Esophagus muscularis mucosa (tissue), 4 donors: ENCODE data around the gene MARK2. TPM values are rescaled to one million over a fixed set of nuclear protein-coding genes. Genes with fewer than 3 reads are reported as not detected.

Experiments used
- DNase-seq: peaks from one replicate; pipeline ENCODE4 v3.0.0-alpha.2; 2017; ENCODE audit errors: extremely low spot score
- H3K27ac ChIP-seq, 4 donors: fragments of 200-600 bp; sonication (generic); replicated peaks in 1 of 4; 1 replicate in 3 of 4; 2 replicates in 1 of 4; pipeline ENCODE4 v1.5.1; 2016 to 2019; ENCODE audit warnings: mild to moderate bottlenecking in 1 of 4
- H3K27me3 ChIP-seq, 4 donors: fragments of 200-600 bp; sonication (generic); one replicate each; pipeline versions ENCODE4 v1.5.1 to v1.6.0; 2016 to 2019
- H3K36me3 ChIP-seq, 4 donors: fragments of 200-600 bp; sonication (generic); one replicate each; pipeline ENCODE4 v1.5.1; 2016 to 2019
- H3K4me1 ChIP-seq, 4 donors: fragments of 200-600 bp; sonication (generic); one replicate each; pipeline ENCODE4 v1.5.1; 2016 to 2019
- H3K4me3 ChIP-seq, 4 donors: fragments of 200-600 bp; sonication (generic); 1 replicate in 2 of 4; 2 replicates in 2 of 4; pipeline ENCODE4 v1.5.1; 2016 to 2019; ENCODE audit warnings: mild to moderate bottlenecking in 4 of 4, moderate library complexity in 1 of 4
- H3K9me3 ChIP-seq, 4 donors: fragments of 200-600 bp; sonication (generic); 1 replicate in 3 of 4; 2 replicates in 1 of 4; pipeline ENCODE4 v1.5.1; 2016 to 2019
- CTCF ChIP-seq, 3 experiments: fragments of 200-600 bp in 2 of 3; fragments of 450-650 bp in 1 of 3; sonication (generic) in 2 of 3; IDR thresholded peaks; one replicate each; pipeline ENCODE4 v1.5.1; 2017 to 2019; ENCODE audit warnings: antibody characterized with exemption in 3 of 3, mild to moderate bottlenecking in 2 of 3, moderate library complexity in 1 of 3
- EP300 ChIP-seq: sonication (generic); formaldehyde crosslinking; IDR thresholded peaks from one replicate; pipeline ENCODE4 v1.6.1; 2017; ENCODE audit warnings: antibody characterized with exemption
- POLR2A ChIP-seq: fragments of 450-650 bp; IDR thresholded peaks from one replicate; pipeline ENCODE4 v1.6.1; 2017; ENCODE audit warnings: antibody characterized with exemption, moderate library complexity, mild to moderate bottlenecking, low read depth
- POLR2AphosphoS5 ChIP-seq, 2 donors: sonication (generic); formaldehyde crosslinking; IDR thresholded peaks; one replicate each; pipeline ENCODE4 v1.6.1; 2017; ENCODE audit warnings: antibody characterized with exemption in 2 of 2
- WGBS: methylation state at CpG from one replicate; pipeline ENCODE4 v1.1.5; 2018; 5-methylcytosine and 5-hydroxymethylcytosine counted together
- intact Hi-C: fragments of 100-400 bp; cut with DNase I; formaldehyde crosslinking; loops from one replicate; pipeline ENCODE4 v1.15.1; 2023
- total RNA-seq, 4 donors: library from RNA; depleted of rRNA; stranded (reverse); fragments of >200 nt; gene quantifications; one replicate each; pipeline versions ENCODE4 v1.1.0 to v1.2.1, GENCODE V29; 2016

MARK2 gene
- total RNA-seq, 4 donors from 2014 or later, result 21.5 to 38.1 (median 30.6) TPM

DNA sequence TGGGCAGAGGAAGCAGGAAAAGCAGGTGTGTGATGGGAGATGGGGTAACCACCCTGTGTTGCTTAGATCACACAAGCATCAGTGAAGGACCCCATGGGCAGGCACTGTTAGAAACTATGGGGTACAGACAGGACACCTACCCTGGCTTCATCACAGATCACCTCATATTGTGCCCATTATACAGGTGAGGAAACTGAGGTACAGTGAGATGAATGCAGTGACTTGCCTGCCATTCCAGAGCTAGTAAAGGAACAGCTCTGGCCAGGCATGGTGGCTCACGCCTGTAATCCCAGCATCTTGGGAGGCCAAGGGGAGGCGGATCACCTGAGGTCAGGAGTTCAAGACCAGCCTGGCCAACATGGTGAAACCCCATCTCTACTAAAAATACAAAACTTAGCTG lies 5.9 kb upstream of the MARK2 start:
- Histone ChIP-seq H3K36me3 (peaks cover 0 to 12% (median 5%) of the 10 kb centered on the region in 4 donors), H3K4me3 (no peak overlapping the region), H3K9me3 (no peaks in the 10 kb centered on the region), H3K4me1 (peaks cover 5 to 13% (median 10%) of the 10 kb centered on the region in 4 donors), H3K27ac (no peak overlapping the region), H3K27me3 (no peaks in the 10 kb centered on the region)
- DNase-seq, result no peak
- 93% methylated on average over 2 of the region's 2 CpGs for WGBS
- intact Hi-C loops, result no loop called here
- TF ChIP-seq POLR2A (no peak), CTCF (IDR thresholded peaks at IDR 0.05) (no peak), EP300 (no peak), POLR2AphosphoS5 (IDR thresholded peaks at IDR 0.05) (no peak)

- TF ChIP-seq POLR2A (no peak), CTCF (IDR thresholded peaks at IDR 0.05) (no peak), EP300 (no peak), POLR2AphosphoS5 (IDR thresholded peaks at IDR 0.05) (no peak)
- DNase-seq, result no peak
- WGBS, result 82% methylated on average over 12 of the region's 12 CpGs
- H3K27ac ChIP-seq, result no peak overlapping the region
- no peaks in the 10 kb centered on the region for H3K9me3 ChIP-seq
- intact Hi-C loops, result loop anchor here (5.0 kb wide), 1 partner anchor 318 kb away; no protein-coding TSS in a partner anchor
- no peak overlapping the region for H3K4me3 ChIP-seq
- H3K27me3 ChIP-seq, result no peaks in the 10 kb centered on the region
- H3K4me1 ChIP-seq, result peaks cover 9 to 21% (median 15%) of the 10 kb centered on the region in 4 donors
- H3K36me3 ChIP-seq, result no peaks in the 10 kb centered on the region
Observed at GRCh38 chr11:63834535-63835157, 4.3 kb upstream of the MARK2 start.

DNA sequence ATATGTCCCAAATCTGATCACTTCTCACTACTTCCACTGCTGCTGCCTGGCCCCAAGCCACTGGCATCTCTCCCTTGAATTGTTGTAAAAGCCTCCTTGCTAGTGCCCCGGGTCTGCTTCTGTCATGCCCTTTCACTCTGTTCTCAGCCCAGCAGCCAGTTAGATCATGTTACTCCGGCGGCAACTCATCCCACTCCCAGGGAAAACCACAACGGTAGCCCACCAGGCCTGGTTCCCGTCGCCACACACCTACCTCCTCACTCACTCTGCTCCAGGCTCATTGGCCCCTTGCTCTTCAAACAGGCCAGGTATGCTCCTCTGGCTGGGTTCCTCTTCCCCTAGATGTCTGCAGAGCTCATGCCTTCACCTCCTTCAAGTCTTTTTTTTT lies 3.8 kb upstream of the MARK2 start:
- Histone ChIP-seq H3K4me1 (peaks cover 9 to 26% (median 20%) of the 10 kb centered on the region in 4 donors), H3K27me3 (no peaks in the 10 kb centered on the region), H3K27ac (no peak overlapping the region), H3K4me3 (no peak overlapping the region), H3K9me3 (no peaks in the 10 kb centered on the region), H3K36me3 (no peaks in the 10 kb centered on the region)
- DNase-seq, result no peak
- no peak for TF ChIP-seq POLR2A
- no peak for TF ChIP-seq CTCF (IDR thresholded peaks at IDR 0.05)
- 69% methylated on average over 6 of the region's 6 CpGs for whole genome bisulfite sequencing
- intact Hi-C loops, result loop anchor here (5.0 kb wide), 1 partner anchor 317 kb away; no protein-coding TSS in a partner anchor

DNA sequence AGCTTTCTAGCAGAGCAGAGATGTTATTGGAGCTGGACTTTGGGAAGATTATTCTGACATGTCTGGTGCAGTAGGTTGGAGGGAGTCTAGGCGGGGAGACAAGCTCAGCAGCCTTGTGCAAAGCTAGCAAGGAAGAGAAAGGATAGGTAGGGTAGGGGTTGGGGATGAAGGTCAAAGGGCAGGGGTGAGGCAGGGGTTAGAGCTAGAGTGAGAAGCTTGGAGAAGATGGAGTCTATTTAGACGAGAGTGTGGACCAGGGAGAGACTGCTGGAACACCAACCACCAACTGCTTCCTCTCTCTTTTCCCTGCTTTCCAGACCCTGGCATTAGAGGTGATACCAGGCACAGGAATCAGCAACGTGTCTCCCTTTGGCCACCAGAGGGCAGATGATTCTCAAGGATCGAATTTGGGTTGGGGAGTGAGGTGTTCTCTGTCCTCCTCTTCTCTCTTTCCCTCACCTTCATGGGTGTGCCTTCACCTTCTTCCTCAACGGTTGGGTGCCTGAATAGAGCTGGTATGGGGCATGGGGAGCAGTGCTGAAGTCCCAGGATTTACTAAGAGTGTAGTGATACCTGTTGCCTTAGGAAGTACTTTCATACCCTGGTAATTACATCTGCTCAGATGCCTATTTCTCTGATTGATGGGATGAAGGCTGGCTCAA lies 1.8 kb upstream of the MARK2 start:
- peak overlapping the region; percentile 89 to 90 (median 90) for H3K27ac ChIP-seq
- TF ChIP-seq CTCF (IDR thresholded peaks at IDR 0.05), result peak; percentile 88 to 89 (median 89)
- no peak for TF ChIP-seq EP300
- TF ChIP-seq POLR2A, result no peak
- no peak for TF ChIP-seq POLR2AphosphoS5 (IDR thresholded peaks at IDR 0.05)

More for the DNA sequence above, 1.8 kb upstream of the MARK2 start:
- WGBS, result 14% methylated on average over 5 of the region's 5 CpGs
- Histone ChIP-seq H3K9me3 (no peaks in the 10 kb centered on the region), H3K4me1 (peaks cover 28 to 46% (median 41%) of the 10 kb centered on the region in 4 donors), H3K4me3 (no peak overlapping the region), H3K36me3 (peaks cover 0 to 5% (median under 1%) of the 10 kb centered on the region in 4 donors), H3K27me3 (no peaks in the 10 kb centered on the region)
- DNase-seq, result peak; percentile 96
- intact Hi-C loops, result loop anchor here (1.0 to 5.0 kb wide), 2 partner anchors 109 to 315 kb away; no protein-coding TSS in a partner anchor
